Measurements from ENCODE around the gene STX18. TPM values are rescaled to one million over a fixed set of nuclear protein-coding genes. Genes with fewer than 3 reads are reported as not detected.

STX18 gene
- total and polyA plus RNA-seq, 2 of the 13 experiments (the other 11 are each of a cell fraction or from before 2014, with no cell fraction given): 23.9 to 37.1 TPM

DNA sequence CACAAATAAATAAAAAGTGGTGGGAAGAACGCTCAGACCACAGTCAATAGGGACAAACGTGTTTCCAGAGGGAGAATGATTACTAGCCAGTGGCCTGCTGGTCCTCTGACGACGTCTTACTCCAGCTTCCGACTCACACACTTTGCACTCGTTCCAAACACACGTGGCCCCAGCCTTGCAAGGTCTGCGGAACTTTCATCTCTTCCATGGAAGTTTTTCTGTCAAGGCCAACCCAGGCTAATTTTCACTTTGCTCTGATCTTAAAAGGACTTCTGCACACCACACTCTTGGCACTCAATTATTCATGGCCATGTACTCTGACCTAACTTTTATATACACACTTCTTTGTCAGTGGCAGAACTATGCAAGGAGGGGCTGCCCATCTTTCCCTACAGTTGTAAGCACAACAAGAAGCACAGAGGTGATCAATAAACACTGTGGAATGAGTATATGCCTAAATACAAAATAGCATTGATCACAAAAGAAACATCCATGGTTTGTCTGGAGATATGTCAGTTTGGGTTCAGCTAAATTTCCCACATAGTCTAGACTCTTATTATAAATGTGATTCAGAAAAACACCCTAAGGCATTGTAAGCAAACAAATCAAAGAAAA lies 69.4 kb downstream of the STX18 start (continued):
- TF ChIP-seq CBX1 (IDR thresholded peaks at IDR 0.05; ENCODE audit: low read depth) (no peak), ZNF776 (CRISPR knock-in tag; IDR thresholded peaks at IDR 0.05) (no peak), ZNF790 (CRISPR knock-in tag; IDR thresholded peaks at IDR 0.05; ENCODE audit: borderline replicate concordance) (no peak), ZSCAN21 (CRISPR knock-in tag; IDR thresholded peaks at IDR 0.05; ENCODE audit: borderline replicate concordance) (no peak), DR1 (CRISPR knock-in tag; IDR thresholded peaks at IDR 0.05) (no peak), ZNF329 (CRISPR knock-in tag; IDR thresholded peaks at IDR 0.05; ENCODE audit: low read depth) (no peak), EP300 (IDR thresholded peaks at IDR 0.05; ENCODE audit: low read depth in 2 of 2, low read length in 2 of 2) (peak in 1 of 2 experiments; percentile 65; a peak in 2 of 4 replicates), EP300 (CRISPR knock-in tag; IDR thresholded peaks at IDR 0.05; ENCODE audit: borderline replicate concordance) (peak; percentile 52; the same call in 1 of the 2 replicates), ELF3 (CRISPR knock-in tag; IDR thresholded peaks at IDR 0.05) (peak; percentile 56; the same call in 1 of the 2 replicates), ZNF563 (CRISPR knock-in tag; IDR thresholded peaks at IDR 0.05) (no peak), ZNF326 (CRISPR knock-in tag; IDR thresholded peaks at IDR 0.05; ENCODE audit: borderline replicate concordance) (no peak), RXRB (CRISPR knock-in tag; IDR thresholded peaks at IDR 0.05; ENCODE audit: borderline replicate concordance) (peak; percentile 61), ZNF138 (CRISPR knock-in tag; IDR thresholded peaks at IDR 0.05; ENCODE audit: low read depth) (no peak), ARID2 (CRISPR knock-in tag; IDR thresholded peaks at IDR 0.05; ENCODE audit: borderline replicate concordance) (no peak), ZNF383 (CRISPR knock-in tag; IDR thresholded peaks at IDR 0.05; ENCODE audit: borderline replicate concordance) (no peak), SRSF9 (IDR thresholded peaks at IDR 0.05; ENCODE audit: borderline replicate concordance, insufficient read depth, low read depth, low read length, poor library complexity, severe bottlenecking) (no peak), MEIS2 (CRISPR knock-in tag; IDR thresholded peaks at IDR 0.05) (peak; percentile 59; the same call in 1 of the 2 replicates)
- TF ChIP-seq, protein P1, sequence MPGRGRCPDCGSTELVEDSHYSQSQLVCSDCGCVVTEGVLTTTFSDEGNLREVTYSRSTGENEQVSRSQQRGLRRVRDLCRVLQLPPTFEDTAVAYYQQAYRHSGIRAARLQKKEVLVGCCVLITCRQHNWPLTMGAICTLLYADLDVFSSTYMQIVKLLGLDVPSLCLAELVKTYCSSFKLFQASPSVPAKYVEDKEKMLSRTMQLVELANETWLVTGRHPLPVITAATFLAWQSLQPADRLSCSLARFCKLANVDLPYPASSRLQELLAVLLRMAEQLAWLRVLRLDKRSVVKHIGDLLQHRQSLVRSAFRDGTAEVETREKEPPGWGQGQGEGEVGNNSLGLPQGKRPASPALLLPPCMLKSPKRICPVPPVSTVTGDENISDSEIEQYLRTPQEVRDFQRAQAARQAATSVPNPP (CRISPR knock-in tag; IDR thresholded peaks at IDR 0.05): no peak
- TF ChIP-seq, protein P2, sequence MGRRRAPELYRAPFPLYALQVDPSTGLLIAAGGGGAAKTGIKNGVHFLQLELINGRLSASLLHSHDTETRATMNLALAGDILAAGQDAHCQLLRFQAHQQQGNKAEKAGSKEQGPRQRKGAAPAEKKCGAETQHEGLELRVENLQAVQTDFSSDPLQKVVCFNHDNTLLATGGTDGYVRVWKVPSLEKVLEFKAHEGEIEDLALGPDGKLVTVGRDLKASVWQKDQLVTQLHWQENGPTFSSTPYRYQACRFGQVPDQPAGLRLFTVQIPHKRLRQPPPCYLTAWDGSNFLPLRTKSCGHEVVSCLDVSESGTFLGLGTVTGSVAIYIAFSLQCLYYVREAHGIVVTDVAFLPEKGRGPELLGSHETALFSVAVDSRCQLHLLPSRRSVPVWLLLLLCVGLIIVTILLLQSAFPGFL (CRISPR knock-in tag; IDR thresholded peaks at IDR 0.05): no peak
- TF ChIP-seq, protein P3, sequence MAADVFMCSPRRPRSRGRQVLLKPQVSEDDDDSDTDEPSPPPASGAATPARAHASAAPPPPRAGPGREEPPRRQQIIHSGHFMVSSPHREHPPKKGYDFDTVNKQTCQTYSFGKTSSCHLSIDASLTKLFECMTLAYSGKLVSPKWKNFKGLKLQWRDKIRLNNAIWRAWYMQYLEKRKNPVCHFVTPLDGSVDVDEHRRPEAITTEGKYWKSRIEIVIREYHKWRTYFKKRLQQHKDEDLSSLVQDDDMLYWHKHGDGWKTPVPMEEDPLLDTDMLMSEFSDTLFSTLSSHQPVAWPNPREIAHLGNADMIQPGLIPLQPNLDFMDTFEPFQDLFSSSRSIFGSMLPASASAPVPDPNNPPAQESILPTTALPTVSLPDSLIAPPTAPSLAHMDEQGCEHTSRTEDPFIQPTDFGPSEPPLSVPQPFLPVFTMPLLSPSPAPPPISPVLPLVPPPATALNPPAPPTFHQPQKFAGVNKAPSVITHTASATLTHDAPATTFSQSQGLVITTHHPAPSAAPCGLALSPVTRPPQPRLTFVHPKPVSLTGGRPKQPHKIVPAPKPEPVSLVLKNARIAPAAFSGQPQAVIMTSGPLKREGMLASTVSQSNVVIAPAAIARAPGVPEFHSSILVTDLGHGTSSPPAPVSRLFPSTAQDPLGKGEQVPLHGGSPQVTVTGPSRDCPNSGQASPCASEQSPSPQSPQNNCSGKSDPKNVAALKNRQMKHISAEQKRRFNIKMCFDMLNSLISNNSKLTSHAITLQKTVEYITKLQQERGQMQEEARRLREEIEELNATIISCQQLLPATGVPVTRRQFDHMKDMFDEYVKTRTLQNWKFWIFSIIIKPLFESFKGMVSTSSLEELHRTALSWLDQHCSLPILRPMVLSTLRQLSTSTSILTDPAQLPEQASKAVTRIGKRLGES (CRISPR knock-in tag; IDR thresholded peaks at IDR 0.05; ENCODE audit: borderline replicate concordance): no peak
- TF ChIP-seq, protein P4, sequence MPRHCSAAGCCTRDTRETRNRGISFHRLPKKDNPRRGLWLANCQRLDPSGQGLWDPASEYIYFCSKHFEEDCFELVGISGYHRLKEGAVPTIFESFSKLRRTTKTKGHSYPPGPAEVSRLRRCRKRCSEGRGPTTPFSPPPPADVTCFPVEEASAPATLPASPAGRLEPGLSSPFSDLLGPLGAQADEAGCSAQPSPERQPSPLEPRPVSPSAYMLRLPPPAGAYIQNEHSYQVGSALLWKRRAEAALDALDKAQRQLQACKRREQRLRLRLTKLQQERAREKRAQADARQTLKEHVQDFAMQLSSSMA (CRISPR knock-in tag; IDR thresholded peaks at IDR 0.05): no peak
- TF ChIP-seq, protein P5, sequence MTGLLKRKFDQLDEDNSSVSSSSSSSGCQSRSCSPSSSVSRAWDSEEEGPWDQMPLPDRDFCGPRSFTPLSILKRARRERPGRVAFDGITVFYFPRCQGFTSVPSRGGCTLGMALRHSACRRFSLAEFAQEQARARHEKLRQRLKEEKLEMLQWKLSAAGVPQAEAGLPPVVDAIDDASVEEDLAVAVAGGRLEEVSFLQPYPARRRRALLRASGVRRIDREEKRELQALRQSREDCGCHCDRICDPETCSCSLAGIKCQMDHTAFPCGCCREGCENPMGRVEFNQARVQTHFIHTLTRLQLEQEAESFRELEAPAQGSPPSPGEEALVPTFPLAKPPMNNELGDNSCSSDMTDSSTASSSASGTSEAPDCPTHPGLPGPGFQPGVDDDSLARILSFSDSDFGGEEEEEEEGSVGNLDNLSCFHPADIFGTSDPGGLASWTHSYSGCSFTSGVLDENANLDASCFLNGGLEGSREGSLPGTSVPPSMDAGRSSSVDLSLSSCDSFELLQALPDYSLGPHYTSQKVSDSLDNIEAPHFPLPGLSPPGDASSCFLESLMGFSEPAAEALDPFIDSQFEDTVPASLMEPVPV (CRISPR knock-in tag; IDR thresholded peaks at IDR 0.05): no peak

All from HepG2 (cell line).